K562 (cell line): Measurements from ENCODE around the gene FLOT2. TPM values are rescaled to one million over a fixed set of nuclear protein-coding genes. Genes with fewer than 3 reads are reported as not detected.

Experiments used
- CREB5 ChIP-seq: fragments of 250-450 bp; sonication (Bioruptor Pico); IDR thresholded peaks from 2 replicates; pipeline ENCODE4 v1.5.0; 2020; ENCODE audit warnings: mild to moderate bottlenecking
- ELF2 ChIP-seq: fragments of 250-450 bp; sonication (Bioruptor Pico); IDR thresholded peaks from 2 replicates; pipeline ENCODE4 v1.5.0; 2021; ENCODE audit warnings: mild to moderate bottlenecking
- ESRRB ChIP-seq: fragments of 250-450 bp; sonication (Bioruptor Pico); IDR thresholded peaks from 2 replicates; pipeline ENCODE4 v1.5.0; 2020; ENCODE audit warnings: mild to moderate bottlenecking, moderate library complexity, borderline replicate concordance
- GABPB1 ChIP-seq: sonication (generic); formaldehyde crosslinking; IDR thresholded peaks from 2 replicates; pipeline ENCODE4 v1.8.0; 2022; ENCODE audit warnings: mild to moderate bottlenecking, missing genetic modification reagents
- NRF1 ChIP-seq, 2 experiments: fragments of 450-650 bp; IDR thresholded peaks in 1 of 2; conservative IDR thresholded peaks in 1 of 2; 2 replicates each; pipeline ENCODE4 v1.6.1; 2014; ENCODE audit warnings: mild to moderate bottlenecking in 2 of 2
- XRCC3 ChIP-seq: fragments of 450-650 bp; IDR thresholded peaks from 2 replicates; pipeline ENCODE4 v1.6.1; 2017; ENCODE audit warnings: mild to moderate bottlenecking, moderate library complexity
- ZBTB33 ChIP-seq: sonication (generic); formaldehyde crosslinking; IDR thresholded peaks from 2 replicates; pipeline ENCODE4 v1.8.1; 2023; ENCODE audit warnings: mild to moderate bottlenecking, missing genetic modification reagents
- ZFP36 ChIP-seq: fragments of 150-350 bp; IDR thresholded peaks from 2 replicates; pipeline ENCODE4 v1.6.1; 2018; ENCODE audit warnings: low read length, low read depth; ENCODE audit not compliant: partially characterized antibody
- ZNF561 ChIP-seq: fragments of 450-650 bp; formaldehyde crosslinking; conservative IDR thresholded peaks from 2 replicates; pipeline ENCODE4 v1.4.0; 2020; ENCODE audit warnings: mild to moderate bottlenecking, moderate library complexity
- polyA plus RNA-seq, 8 experiments: library from polyadenylated mRNA; depleted of rRNA in 4 of 8; stranded (reverse) in 5 of 8; unstranded in 3 of 8; fragments of >200 nt; fragmentation: Nextera tagmentation in 2 of 8; fragmentation: Illumina TruSeq in 1 of 8; extraction: Ambion mirVana in 2 of 8; extraction: Trizol in 1 of 8; gene quantifications; 2 replicates each; pipeline versions ENCODE4 v1.2.1 to v1.2.3, GENCODE V29; 2011 to 2014; ENCODE audit warnings: inconsistent platforms in 1 of 8, missing spikeins in 1 of 8
- total RNA-seq, 7 experiments: library from RNA; depleted of rRNA in 6 of 7; stranded (reverse); fragments of >200 nt in 6 of 7; fragmentation: Illumina TruSeq in 2 of 7; extraction: Trizol in 2 of 7; gene quantifications; 2 replicates each; pipeline versions ENCODE4 v1.2.1 to v1.2.3, GENCODE V29; 2011 to 2021; ENCODE audit warnings: low replicate concordance in 1 of 7

Gene FLOT2
- total and polyA plus RNA-seq, 9 of the 15 experiments (the other 6 are each of a cell fraction or from before 2014, with no cell fraction given) = 17.5 to 138 (median 41.7) TPM

- TF ChIP-seq ZBTB33 (CRISPR knock-in tag) (no peak), XRCC3 (no peak), ZNF561 (no peak), ESRRB (CRISPR knock-in tag) (no peak), CREB5 (CRISPR knock-in tag) (no peak), ZFP36 (no peak), NRF1 (conservative IDR thresholded peaks at IDR 0.05 in 1 of 2, IDR thresholded peaks at IDR 0.05 in 1 of 2) (no peak), ELF2 (no peak), GABPB1 (no peak)
Observed at GRCh38 chr17:28888832-28889231, 8.7 kb downstream of the FLOT2 start (continued).
